NOMO-1 treated with dmso at 0.1 percent for 144 hours (cell line): ENCODE data around the gene MYO1D.
A peak's percentile ranks its signal among the peaks of the same experiment; 100 is the strongest.

Experiments
- DNase-seq: peaks from one replicate; lab custom pipeline; 2025; ENCODE audit not compliant: unreplicated experiment; lab: John Stamatoyannopoulos, UW

The MYO1D gene

DNA sequence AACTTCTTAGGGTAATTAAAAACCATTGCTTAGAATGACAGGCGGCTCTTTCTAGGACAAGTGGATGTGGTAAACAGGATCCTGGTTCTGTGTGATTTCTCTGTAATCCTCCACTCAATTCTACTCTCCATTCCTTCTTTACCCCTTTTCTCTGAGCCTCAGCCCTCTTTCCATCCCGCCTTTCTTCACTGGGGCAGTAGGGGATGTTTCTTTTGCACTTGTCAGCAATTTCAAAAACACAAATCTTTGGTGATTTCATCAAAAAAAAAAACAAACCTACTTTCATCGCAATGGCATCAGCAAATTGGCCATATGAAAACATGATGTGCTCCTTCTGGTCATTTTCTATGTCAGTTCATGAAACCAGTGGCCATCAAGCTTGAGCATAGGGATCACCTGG lies 285.5 kb downstream of the MYO1D start:
- DNase-seq: no peak

DNA sequence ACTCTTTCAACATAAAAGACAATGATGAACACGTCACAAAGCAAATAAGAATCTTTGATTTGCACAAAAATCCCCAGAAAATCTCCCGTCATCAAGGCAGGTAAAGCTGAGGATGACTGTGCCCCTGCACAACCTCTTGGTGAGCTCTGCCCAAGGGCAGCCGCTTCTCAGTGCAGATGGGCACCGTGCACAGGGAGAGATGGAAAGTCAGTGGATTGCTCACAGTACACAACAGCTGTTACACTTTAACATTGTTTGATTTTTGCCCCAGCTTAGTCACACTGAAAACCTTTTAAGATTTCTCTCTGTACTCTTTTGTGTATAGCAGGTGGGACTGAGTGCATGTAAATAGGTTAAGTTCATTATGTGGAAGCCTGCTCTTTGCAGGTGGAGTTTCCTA lies 285.9 kb downstream of the MYO1D start:
- DNase-seq: no peak

DNA sequence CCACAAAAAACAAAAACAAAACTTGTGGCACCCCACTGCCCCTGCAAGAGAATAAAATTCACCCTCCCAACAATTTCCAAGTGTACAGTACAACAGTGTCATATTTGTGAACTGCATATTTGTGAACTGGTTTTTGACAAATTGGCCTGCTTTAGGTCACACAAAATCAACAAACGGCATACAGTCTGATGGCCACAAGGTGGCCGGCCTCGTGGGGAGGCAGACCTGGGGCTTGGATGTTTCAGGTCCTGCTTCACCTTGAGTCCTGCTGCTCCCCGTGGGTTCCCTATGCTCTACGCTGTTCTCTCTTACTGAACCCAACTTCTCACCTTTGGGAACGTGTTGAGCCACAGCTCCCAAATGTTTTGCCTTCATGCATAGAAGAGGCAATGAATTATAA lies 287.9 kb downstream of the MYO1D start:
- no peak for DNase-seq

DNA sequence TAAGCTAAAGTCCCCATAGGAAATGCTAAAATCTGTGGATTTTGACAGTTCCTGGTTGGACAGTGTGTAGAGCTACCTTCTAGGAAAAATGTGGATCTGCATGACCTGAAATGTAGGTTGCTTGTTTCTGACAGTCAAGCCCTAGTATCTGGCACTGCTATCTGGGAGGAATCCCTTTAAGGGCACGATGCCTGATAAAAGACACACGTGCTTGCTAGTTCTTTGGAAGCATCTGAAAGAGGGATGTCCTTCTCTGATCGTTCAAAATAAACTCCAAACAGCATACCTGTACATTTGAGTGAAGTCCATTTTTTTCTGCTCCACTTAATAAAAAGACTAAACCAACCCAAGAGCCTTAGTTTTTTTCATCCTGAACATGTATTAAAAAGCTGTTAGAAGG lies 288.8 kb downstream of the MYO1D start:
- DNase-seq: no peak

DNA sequence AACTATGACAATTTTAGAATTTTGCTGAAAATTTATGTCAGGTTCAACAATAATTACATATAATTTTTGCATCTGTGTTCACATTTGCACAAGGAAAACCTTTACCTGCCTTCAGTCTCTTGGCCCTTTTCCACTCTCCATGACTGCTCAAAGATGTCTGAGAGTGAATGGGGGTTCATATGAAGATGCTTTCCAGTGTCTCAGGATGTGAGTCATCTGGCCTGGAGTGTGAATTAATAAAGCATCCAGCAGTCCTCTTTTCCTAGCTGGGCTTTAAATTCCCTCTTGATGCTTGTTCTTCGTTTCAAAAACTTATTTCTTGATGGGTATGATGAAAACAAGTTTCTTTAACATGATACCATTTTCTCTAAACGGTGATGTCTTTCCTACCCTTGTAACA lies 290.3 kb downstream of the MYO1D start:
- DNase-seq: no peak

DNA sequence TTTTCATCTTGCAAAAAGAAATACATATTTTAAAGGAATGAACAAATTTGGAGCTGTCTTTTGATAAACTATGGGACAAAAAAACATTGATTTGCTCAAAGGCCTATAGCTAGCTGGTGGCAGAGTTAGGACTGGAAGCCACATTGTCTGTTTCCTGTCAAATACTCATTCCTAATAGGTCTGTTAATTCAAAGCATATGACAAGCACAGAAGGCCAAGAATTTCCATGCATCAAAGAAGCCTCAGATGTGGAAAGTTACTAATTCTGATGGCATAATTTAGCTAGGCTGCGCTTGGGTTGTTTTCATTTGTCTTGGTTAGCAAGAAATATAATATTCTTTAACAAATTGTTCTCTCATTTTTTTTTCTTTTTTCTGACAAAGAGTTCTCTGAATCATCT lies 292.1 kb downstream of the MYO1D start:
- no peak for DNase-seq

DNA sequence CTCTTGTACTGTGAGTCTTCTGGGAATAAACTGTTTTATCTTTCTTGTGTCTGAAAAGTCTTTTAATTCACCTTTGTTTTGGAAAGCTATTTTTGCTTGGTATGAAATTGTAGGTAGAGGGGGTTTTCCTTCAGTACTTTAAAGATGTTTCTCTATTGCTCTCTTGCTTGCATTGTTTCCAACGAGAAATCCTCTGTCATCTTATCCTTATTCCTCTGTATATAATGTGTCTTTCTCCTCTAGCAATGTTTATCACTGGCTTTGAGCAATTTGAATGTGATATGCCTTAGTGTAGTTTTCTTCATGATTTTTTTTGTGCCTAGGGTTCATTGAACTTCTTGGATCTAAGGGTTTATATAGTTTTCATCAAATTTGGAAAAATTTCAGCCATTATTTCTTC lies 293.9 kb downstream of the MYO1D start:
- no peak for DNase-seq

DNA sequence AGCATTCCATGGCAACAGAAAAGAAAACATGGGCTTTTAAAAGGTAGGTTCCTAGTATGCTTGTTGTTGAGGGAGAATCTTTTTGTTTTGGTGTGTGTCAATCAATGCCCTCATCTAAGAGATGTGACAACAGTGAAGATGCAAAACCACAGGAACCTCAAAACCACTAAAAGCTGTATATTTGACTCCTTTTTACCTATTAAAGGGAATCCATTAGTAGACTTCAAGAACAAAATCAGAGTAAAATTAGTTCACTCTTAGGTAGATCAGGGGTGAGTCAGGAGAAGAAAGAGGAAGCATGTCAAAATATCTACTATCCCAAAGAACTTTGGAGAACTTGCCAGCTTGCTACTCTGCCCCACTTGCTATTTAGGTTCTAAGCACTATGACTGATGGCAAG lies 301.1 kb downstream of the MYO1D start:
- DNase-seq: no peak

DNA sequence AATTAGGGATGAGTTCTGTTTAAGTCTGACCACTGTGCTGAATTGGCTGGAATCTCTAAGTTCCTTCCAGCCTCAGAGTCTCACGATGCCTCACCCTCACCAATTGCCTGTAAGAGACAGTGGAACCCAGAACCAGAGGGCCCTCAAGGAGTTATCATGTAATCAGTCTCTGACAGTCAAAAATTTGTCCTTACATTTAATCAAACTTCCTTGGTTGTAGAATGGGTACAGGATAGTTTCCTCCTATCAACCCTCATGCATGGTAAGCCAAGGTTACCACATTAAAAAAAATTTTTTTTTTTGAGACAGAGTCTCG lies 306.9 kb downstream of the MYO1D start:
- DNase-seq: no peak

DNA sequence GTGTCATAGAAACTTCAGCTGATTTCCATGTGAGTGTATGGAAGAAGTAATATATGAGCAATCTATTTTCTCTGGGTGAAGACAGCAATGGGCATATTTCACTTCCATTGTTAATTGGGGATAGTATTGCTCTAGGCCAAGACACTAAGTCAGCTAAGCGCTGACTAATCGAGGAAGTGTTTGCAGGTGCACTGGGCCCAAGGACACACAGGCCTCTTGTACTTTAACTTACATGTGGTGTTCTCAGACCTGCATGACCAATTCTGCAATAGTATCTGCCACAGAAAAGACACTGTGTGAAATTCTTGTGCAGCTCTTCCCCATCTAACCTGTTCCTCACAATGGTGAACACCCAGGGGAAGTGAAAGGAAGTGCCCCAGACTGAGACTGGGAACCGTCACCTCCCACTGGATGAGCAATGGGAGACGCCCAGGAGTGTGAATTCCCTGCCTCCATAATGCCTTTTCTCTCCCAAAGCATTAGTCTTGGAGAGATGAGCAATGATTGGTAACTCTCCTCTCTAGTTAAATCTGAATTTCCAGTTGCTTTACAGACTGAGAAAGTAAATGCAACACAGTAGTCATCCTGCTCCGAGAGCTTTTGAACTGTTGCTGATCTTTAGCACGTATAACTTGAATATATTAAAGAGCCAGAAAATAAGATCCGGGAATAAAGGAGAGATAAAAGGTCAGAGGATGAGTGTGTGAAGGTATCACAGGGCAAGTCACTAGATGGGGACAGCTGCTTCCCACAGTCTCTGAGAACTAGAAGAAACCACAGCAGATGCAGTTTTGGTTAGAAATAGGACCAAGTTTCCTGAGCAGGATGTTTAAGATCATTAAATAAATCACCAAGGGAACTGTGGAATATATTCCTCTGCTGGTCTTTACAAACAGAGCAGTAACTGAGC lies 307.5 kb downstream of the MYO1D start:
- DNase-seq: no peak

DNA sequence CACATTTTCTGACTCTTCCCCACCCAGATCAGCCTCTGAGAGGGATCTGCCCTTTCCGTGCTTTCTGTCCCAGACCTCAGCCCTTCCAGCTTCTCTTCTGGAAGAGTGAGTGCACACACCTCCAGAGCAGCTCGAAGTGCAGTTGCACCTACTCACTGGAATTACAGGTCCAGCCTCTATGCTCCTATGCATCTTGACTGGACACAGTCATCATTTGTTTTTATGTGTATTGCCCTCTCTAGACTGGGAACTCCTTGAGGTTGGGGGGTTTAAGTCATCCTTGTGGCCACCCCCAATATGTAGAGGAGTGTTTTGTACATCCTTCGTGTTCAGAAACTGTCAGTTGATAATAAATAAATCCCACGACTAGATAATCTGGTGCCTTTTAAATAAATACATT lies 308.2 kb downstream of the MYO1D start:
- DNase-seq: no peak

DNA sequence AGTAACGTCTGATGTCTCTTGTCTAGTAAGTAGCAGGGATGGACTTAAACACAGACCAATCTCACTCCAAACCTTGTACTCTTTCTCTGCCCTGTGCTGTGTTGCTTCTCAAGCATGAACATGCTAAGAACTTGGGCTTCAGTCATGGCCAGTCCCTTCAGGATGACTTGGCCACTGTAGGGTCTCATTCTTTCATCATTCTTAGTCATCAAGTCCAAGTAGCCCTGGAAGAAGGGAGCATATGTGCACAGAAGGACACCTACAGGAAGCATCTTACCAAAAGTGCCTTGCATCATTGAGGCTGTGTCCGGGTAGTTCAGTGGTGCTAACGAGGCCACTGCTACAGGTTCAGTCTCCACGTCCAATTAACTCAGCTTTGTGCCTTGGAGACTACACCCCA lies 309.4 kb downstream of the MYO1D start:
- no peak for DNase-seq

DNA sequence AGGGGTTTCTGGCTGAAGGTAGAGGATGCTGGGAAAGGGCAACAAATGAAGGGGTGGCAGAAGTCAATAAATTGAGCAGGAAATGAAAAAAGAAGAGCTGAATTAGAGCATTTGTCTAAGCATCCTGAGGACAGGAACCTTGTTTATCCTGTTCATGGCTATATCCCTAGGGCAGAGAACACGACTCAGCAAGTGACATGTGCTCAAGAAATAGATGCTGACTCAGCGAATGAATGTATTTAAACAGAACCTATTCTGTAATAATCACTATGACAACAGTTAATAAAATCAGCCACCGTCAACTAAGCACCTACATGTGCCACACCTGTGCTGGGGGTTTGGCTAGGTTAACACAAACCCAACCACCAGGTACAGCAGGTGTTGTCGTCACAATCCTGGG lies 309.8 kb downstream of the MYO1D start:
- no peak for DNase-seq

DNA sequence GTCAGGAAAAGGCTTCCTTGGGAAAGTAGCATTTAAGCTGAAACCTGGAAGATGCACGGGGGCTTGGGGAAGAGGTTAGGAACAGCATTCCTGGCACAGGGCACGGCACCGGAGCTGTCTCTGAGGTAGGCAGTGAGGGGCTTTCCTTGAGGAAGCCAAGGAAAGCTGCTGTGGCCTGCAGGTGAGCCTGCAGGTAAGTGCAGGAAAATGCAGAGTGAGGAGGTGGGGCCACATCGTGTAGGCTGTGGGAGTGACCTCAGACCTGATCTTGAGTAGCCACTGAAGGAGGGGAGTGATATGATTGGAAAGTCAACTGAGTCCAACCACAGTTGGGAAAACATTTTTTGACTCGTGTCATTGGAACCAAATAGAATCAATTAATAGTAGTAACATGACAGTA lies 310.6 kb downstream of the MYO1D start:
- no peak for DNase-seq

DNA sequence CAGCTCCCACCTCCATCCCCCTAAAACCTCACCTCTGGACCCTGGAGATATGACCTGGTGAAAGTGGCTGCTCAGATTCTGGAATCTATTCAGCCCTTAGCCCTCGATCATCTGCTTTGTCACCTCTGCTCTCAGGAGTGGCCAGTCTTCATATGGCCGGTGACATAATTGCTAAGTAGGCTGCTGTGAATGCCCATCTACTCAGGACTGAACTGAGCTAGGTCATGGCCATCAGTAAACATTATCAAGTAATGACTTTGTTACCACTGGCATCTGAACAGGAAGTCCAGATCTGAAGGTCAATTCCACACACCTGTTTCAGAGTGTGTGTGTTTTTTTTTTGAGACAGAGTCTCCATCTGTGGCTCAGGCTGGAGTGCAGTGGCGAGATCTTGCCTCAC lies 311.5 kb downstream of the MYO1D start:
- DNase-seq: no peak

DNA sequence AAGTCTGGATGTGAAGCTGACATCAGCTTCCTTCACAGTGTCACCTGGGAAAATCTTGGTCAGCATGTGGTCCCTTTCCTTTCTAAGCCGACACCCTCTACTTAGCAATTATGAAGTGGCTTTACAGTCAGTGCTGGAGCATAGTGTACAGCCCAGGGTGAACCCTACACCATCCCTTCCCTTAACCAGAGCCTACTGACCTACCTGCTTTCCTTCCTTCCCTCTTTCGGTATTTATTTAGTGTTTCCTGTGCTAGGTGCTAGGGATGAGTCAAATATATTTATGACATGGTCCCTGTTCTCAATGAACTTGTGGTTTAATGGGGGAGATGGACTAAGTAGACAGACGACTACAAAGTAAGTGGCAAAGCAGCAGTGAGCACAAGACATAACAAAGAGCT lies 312.6 kb downstream of the MYO1D start:
- no peak for DNase-seq

DNA sequence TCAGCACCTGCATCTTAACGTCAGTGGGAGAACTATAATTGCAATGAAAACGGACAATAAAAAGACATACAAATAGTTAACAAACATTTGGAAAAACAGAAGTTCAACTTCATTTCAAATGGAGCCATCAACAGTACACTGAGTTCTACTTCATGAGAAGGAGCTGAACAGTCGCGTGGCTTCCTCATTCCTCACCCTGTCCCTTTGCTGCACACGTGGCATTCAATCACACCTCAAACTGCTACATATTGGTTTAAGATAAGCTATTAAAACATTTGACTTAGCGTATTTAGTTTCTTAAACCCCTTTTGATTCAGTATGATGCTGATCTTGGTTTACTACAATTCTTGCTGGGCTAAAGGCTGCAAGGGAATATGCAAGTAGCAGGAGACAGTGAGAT lies 313.3 kb downstream of the MYO1D start:
- no peak for DNase-seq

DNA sequence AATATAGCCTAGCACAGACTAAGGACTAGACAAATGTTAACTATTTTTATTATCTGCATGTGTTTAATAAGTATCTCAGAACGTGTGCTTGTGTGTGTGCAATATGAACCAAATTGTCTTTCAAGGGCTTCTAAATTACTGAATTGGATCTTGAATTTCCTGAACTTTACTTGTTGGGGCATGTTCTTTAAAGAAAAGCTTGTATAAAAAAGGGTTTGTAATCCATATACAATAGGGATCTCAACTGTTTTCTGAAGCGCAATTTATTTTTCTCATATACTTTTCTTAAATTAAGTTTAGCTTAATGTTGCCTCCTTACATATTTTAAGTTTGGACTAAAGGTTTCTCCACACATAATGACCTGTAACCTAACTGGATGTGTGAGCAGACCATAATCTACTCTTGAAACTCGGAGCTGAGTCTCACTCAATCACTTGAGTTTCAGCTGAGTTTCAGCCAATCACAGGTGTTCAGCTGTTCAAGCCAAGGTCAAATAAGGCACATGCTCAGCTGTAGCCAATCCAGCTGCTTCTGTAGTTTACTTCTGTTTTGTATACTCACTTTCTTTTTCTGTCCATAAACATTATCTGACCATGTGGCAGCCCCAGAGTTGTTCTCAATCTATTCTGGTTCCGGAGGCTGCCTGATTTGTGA lies 317.8 kb downstream of the MYO1D start:
- DNase-seq: no peak

DNA sequence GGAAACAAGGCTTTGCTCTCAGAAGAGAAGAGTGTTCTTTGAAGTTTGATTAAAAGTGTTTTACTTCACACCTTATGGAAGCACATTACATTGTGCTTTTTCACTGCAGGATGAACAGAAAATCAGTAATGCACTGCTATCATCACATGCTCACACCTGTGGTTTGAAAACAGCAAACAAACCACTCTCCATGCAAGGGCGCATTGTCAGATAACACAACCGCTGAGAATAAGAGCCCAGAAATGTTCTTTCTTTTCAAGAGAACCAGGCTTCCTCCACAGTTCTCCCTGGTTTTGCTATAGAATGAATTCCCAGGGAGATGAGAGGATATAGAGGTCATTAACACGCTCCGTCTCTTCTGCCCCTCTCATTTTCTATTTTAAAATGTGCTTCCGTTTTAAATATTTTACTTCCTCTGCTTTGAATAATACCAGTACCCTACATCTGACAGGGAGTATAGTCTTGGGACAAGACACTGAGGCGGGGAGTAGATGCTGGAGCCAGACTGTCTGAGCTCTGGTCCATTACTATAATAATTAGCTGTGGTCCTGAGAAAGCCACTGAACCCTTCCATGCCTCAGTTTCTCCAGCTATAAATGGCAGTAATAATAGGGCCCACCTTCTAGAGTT lies 318.5 kb downstream of the MYO1D start:
- DNase-seq: no peak

DNA sequence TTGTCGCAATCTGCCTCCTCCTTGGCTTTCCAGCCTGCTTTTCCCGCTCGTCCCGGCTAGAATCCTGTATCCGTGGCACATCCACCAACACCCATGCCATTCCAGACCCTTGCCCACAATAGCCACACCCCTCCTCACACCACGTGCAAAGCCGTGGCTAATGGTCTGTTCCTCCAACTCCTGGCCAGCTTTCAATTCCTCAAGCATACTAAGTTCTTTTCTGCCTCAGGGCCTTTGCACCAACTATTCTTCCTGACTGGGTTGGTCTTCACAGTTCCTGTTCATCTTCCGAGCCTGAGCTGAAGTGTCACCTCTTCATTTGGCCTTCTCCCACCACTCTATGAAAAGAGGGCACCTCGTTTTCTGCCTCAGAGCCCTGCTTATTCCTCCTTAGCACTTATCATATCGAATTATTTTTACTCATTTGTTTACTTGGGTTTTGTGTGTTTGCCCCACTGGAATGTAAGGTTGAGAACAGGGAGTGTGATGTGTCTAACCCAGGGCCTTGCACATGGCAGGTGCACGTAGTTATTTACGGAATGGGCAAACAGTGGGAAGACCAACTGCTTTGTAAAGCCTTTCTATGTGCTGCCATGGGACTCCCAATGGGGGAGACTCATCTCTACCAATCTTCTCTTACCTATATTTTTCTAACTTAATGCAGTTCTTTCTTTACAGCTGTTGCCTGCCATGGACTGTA lies 321.2 kb downstream of the MYO1D start:
- DNase-seq: no peak

DNA sequence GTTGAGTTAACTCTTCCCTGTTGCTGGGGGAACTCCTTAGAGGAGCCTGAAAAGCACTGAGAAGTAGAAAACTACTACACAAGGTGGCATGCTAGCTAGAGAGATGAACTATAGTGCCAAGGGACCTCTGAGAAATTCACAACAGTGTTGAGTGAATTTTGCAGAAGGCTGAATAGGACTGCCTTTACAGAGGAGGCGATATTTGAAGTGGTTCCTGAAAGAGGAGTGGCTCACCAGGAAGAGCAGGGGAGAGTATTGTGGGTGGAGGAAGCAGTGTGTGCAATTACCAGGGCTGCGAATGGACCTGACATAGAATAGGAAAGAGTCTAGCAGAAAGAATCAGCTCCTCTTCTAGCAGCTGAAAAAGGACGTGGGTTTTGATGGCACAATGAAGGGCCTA lies 323.8 kb downstream of the MYO1D start:
- peak; percentile 32 for DNase-seq

DNA sequence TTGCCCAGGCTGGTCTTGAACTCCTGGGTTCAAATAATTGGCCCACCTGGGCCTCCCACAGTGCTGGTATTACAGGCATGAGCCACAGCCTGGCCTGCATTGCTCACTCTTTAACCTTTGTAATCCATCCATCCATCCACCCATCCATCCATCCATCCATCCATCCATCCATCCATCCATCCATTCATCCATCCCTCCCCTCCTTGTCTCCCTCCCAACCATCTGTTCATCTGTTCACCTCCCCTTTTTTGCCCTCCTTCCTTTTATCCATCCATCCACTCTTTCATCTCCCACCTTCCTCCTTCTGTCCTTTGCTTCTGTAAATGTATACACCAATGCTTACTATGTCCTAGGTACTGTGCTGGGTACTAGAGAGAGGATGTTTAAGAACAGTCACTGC lies 324.6 kb downstream of the MYO1D start:
- DNase-seq: no peak
